Stimulated activated CD4-positive, alpha-beta T cell treated with anti-CD3 and anti-CD28 coated beads, TNF-alpha, amount 100 ng/mL, for 48 hours (primary cell): Measurements from ENCODE around the gene DPP6.

Experiments
- DNase-seq, 3 donors: peaks; one replicate each; pipeline ENCODE4 v3.0.0-alpha.2; 2020; ENCODE audit warnings: low read depth in 3 of 3

The DPP6 gene

GRCh38 chr7:154592388-154592787 lies 540.2 kb downstream of the DPP6 start:
- no peak for DNase-seq

- no peak for DNase-seq
These were observed 546.2 kb downstream of the DPP6 start for GRCh38 chr7:154598396-154598795.

DNA sequence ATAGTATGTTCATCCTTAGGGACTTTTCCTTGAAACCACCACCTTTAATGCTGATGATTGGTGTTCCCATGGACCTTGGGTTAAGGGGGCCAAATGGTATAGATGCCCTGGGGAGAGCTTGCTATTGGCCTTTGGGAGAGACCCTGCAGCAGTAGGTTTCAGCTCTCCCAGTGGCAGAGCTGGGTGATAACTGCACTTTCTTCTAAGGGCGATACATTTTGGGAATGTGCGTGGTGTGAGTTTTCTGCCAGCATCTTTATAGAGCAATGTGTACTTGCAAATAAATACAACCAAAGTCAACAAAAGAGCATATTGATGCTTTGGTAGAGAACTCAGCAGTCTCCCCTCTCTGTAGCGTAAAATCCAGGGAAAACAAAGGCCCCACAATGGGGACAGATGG lies 546.7 kb downstream of the DPP6 start:
- no peak for DNase-seq

DNA sequence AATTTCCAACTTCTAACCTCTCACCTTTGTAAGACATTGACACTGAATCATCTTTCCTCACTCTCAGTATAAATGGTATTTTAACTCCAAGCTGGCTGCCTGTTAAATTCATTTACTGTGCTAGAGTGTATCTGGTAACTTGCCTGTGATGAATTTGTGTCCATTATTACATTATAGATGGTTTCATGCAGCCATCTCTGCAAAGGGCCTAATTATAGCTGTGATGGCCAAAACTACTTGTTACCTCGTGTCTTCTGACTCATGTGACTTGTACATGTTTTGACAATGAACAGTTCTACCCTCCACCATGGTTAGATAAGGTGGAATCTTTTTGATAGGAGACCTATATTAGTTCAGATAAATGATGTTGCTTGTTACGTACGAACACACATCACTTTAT lies 558.7 kb downstream of the DPP6 start:
- no peak for DNase-seq

DNA sequence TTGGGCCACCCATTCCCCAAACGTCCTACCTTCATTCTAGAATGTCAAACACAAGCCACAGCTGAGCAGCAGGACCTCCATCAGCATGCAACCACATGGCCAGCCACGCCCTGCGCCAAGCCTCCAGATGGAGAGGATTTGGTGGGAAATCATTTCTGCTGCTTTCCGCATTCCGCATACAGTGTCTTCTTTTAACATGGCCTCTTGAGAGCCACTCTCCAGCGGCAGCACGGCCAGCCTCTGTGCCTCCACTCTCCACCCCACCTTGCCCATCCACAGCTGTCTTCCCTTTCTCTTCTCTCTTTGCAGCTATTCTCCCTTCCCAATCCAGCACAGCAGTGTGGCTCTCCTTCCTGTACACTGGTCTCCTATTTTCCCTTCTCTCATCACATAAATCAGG lies 561.6 kb downstream of the DPP6 start:
- no peak for DNase-seq

DNA sequence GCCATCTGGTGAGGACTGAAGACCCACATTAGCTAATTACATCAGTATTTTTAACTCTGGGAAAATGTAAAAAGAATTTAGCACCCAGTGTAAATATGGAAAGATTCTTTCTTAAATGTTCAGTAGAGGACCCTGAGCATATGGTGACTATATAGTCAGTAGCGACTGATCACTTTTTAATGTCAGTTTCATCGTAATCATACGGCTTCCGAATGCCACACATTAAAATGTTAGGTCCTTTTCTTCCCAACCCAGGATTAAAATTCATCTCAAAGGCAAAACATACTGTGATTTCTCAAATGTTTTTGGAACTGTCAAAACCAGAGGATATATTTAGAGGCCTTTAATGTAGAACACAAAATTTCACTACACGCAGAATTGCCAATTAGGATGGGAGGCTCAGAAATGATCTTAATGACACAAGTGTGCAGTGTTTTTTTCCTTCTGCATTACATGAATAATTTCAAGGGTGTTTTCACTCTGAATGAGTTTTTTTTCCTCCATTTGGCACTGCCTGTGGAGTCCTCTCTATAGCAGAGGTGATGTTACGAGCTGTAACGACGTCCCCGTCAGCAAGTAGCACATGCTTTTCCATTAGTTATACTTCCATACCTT lies 568.0 kb downstream of the DPP6 start:
- no peak for DNase-seq

DNA sequence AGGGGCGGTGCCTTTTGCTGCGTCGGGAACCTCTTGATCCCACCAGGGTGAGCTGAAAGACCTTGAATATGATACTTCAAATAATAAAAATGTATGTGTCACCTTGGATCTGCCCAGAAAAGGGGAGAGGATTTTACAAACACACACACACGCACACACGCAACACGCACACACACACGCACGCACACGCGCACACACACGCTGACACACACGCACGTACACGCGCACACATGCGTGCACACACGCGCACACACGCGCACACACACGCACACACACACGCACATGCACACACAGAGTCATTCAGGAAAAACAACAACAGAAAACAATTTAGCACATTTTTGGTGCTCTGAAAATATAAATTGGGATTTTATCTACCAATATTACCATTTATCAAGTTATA lies 571.2 kb downstream of the DPP6 start:
- no peak for DNase-seq

DNA sequence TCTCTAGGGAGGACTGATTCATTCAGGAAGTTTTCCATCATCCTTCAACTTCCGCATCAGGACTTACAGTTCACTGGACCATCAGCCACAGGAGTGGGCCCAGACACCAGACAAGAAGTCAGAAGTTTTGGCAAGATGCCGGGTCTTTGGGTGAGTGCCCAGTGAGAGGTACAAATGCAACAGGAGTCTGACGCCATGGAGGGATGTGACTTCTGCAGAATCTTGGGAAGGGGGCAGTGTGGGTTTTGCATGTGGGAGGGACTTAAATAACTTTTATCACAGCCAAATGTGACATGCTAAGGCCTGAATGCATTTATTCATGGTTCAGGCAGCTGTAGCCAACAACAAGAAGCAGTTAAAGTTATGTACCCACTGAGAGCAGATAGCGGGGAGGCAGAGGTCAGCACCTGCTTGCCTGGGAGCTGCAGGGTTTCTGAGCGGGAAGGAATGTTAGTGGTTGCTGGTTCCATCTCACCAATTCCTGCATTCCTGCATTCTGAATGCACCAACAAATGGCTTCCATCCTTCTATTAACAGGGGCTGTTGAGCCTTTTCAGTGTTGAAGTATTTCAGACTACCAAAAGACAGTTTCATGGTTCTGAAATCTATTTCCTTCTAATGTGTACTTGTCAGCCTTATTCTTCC lies 575.6 kb downstream of the DPP6 start:
- DNase-seq = no peak

DNA sequence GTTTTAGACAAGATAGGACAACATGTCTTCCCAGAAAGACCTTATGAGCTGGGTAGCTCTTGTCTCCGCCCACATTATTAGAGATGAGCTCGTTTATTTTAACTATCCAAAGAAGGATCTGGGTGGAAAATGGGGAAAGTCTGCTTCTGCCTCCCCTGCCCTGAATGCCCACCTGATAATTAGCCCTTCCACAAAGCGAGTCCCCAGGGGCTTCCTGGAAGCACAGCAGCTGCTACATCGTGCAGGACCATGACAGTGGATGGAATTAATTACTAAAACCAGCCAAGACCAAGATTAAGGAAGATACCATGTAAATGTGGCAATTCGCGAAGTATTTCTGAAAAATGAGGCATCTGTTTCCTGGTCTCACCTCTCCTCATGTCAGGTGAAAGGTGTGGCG lies 576.4 kb downstream of the DPP6 start:
- DNase-seq = no peak

DNA sequence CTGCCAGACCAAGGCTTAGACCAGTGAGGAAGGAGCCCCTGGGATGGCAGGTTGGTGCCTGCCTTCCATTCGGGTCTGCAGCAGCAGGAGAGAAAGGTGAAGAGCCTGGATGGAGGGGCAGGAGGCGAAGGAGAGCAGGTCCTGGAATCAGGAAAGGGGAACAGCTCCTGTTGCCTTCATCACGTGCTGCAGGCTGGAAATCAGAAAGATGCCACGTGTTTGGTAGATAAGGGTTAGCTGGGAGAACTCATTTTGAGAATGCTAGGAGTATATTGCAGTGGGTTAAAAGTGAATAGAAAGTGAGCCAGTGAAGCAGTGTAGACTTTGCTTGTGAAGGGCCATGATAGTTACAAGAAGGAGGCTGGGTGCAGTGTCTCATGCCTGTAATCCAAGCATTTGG lies 579.0 kb downstream of the DPP6 start:
- no peak for DNase-seq

- no peak for DNase-seq
These were observed 581.4 kb downstream of the DPP6 start for GRCh38 chr7:154633641-154634040.

DNA sequence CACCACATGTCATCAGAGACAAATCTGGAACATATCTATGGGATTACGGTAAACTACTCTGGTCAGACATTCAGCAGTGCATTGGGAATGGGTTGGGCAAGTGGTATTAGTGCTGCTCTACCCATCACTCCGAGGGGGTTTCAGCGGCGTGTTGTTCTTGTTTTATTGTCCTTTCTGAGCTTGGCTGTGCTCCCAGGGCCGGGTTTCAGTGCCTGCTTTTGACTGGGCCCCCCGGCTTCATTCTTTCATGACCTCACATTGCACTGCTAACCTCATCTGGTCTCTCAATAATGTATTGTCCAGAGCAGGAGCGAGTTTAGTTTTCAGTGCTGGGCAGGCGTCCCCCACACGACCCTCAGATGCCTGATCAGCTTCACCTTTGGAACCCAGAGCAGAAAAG lies 586.1 kb downstream of the DPP6 start:
- DNase-seq = no peak

DNA sequence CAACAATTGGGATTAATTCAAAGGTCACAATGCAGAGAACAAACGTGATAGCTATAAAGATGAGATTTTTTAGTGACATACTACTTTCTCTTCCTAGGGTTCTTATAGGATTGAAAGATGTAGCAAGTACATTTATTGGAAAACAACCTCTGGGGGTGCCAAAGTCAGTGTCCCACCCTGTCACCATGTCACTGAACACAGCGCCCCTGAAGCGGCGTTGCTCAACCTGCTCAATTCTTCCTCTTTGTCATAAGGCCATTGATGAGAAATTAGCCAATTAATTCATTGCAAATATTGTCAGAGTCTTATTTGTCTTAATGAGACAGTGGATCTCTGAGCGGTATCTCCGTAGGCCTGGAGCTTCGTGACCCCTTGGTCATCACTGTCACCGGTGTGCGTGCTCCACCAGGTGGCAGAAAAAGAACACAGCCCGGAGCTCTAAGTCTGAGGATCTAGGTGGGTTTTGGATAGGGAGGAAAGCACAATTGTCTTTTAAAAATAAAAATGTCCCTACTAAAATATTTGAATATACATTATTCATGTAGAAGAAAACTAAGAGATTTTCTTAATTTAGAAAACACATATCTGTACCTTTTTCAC lies 588.2 kb downstream of the DPP6 start:
- DNase-seq = no peak

- DNase-seq = no peak
These were observed 588.7 kb downstream of the DPP6 start for GRCh38 chr7:154640917-154641316.

GRCh38 chr7:154644366-154644765 lies 592.2 kb downstream of the DPP6 start:
- no peak for DNase-seq

DNA sequence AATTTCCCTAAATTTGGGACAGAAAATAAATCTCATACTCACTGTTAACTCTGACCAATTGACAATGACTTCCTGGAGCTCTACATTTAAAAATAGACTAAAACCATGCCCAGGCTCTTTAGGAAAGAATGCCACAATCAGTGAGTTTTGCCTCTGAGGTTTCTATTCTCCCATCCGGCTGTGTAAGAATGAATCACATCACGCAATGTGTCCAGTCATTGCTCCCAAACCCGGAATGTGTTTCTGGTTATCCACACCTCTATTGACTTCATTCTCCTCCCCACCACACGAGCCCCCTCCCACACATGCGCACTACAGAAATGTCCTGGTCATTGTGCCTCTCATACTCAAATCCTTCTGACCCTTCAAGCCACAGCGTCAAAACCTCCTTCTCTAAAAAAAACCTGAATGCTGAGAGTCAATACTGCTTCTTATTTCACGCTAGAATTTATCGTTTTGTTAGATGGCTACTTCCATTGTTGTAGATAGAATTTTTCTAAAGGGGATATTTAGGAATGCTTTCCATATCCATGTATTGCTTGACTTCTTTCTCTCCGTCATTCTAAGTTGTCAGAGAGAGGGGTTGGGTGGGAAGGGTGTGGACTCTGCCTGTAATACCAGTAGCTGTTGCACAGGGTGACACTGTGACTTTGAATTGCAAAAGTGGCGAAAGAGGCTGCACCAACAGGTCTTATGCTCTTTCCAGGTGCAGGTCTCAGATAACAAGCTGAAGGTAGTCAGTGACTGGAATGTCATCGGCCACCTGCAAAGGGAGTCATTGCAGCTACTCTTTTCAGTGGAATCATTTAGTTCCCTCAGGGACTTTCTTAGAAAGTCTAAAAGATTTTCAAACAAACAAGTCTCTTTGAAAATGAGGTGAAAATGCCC lies 594.2 kb downstream of the DPP6 start:
- no peak for DNase-seq

GRCh38 chr7:154647625-154648024 lies 595.4 kb downstream of the DPP6 start:
- no peak for DNase-seq

- DNase-seq = no peak
These were observed 596.8 kb downstream of the DPP6 start for GRCh38 chr7:154649015-154649414.

GRCh38 chr7:154649434-154649833 lies 597.2 kb downstream of the DPP6 start:
- DNase-seq = no peak

GRCh38 chr7:154650275-154650674 lies 598.1 kb downstream of the DPP6 start:
- DNase-seq = no peak

- DNase-seq = no peak
These were observed 599.3 kb downstream of the DPP6 start for GRCh38 chr7:154651501-154651900.

- DNase-seq = no peak
These were observed 600.4 kb downstream of the DPP6 start for GRCh38 chr7:154652564-154652963.

DNA sequence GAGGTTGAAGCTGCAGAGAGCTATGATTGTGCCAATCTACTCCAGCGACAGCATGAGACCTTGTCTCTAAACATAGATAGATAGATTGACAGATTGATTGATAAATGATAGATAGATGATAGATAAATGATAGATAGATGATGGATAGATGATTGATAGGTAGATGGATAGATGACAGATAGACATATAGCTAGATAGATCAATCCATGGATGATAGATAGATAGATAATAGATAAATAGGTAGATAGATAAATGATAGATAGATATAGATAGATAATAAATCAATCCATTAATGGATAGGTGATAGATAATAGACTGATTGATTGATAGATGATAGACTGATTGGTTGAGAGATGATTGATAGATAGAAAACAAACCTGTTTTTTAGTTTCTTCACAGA lies 601.1 kb downstream of the DPP6 start:
- DNase-seq = no peak
